ENCODE data around the gene FAM53A.
"Not testable (repeated sequence)": the region's sequence is repeated elsewhere in the genome, so short reads cannot be mapped to it uniquely, and the experiment has no call there.

Gene FAM53A

DNA sequence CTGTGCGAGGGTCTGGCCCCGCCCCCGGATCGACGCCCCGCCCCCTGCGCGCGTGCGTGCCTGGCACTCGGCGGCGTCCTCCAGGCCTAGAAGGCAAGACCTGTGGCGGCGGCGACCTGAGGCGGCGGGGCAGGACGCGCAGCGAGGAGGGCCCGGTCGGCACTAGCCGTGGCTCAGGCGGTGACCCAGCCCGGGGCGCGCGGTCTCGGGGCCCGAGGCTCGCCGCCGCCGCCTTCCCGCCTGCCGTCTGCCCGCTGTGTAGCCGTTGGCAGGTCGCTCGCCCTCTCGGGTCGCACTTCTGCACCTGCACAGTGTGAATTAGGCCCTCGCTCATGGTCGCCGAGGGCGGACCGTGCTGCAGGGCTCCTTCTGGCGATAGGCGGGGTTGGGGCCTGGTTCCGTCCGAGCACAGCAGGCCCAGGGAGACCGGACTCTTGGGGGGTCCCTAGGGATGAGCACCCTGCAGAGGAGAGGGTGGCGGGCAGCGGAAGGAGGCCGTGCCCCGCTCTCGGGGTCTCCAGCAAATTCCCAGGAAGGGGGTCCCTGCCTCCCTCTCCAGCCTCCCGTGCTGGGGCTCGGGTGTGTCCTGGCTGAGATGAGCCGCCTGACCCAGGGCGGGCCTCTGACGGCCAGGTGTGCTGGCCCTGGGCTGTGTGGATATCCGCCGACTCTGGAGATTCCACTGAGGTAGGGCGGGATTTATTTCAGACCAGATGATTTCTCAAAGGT lies 557 bp upstream of the FAM53A start:
- no peak for DNase-seq

DNA sequence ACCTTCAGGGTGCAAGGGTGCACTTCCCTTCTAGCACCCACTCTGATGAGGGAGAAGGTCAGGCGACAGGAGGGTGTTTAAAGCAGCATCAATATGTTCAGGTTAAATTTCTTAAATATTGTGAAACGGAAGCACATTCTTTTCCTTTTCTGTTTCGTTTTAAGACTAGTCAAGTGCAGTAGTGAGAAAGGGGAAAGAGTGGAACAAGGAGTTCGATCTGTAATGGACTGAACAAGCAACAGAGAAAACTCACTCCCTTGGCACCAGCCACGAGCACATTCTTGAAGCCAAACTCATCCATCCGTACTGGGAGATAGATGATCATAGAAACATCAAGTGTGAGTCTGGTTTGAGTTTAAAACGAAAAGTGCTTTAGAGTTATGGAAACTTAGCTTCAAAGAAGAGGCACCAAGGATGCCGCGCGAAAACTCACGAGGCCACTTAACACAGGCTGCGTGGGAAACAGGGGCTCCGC lies 815 bp downstream of the FAM53A start:
- DNase-seq, result no peak

DNA sequence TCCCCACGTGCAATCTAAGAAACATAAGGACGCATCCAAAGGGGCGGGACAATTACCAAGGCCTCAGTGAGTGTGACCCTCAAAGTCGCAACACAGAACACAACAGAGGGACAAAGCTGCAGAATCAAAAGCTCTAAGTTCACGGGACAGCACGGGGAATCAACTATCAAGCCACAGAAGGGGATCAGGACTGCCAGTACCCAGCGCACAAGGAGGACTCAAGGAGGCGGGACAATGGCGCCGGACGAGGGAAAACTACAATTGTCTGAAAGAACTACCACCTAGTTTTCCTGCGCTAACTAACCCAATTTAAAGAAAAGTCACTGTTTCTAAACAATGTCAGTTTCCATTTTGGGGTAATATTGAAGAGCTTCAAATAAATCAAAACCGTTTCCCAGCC lies 1.3 kb downstream of the FAM53A start:
- no peak for DNase-seq

DNA sequence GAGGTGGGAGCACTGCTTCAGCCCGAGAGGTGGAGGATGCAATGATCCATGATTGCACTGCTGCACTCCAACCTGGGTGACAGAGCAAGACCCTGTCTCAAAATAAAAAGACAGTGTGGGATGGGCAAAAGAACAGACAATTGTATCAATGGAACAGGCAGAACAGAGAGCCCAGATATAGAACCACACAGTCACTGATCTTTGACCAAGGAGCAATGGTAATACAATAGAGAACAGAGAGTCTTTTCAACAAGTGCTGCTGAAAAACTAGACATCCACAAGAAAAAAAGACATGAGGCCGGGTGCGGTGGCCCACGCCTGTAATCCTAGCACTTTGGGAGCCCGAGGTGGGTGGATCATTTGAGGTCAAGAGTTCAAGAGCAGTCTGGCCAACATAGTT lies 5.9 kb downstream of the FAM53A start:
- DNase-seq, result no peak

DNA sequence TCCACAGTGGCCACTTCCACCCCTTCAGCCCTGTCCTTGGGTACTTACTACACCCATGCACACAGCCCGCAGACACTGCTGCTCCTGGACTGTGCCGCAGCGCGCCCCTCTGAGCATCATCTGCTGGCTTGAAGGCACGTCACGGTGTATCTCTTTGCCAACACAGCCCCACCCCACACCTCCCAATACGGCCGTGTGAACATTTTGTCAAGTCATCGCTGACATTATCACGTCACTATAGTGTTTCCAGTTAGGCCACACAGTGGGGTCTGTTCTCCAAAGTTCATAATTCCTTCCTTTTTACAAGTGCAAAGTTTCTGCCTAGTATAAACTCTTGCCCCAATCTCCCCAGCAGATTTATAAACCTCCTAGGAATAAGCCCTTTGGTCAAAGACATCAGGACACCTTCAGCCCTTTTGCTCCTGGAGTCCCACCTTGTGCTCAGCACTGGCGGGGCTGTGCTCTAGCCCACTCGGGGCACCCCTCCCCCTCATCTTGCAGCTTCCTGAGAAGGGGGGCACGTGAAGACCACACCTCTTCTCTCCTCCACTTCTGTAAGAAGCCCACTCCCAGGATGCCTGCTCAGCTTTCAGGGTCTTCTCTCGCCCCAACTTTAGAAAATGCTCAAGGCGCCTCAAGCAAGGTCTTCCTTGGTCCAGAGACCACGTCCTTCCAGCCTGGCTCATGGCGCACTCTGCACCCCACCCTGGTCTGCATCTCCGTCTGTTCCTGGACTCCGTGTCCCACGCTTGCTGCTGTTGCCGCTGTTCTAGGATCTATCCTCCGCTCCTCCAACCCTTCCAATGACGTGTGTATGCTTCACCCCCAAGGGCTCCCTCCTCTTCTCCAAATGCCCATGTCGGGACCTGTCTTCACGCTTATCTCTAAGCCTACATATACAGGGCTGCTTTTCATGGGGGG lies 7.2 kb downstream of the FAM53A start:
- no peak for DNase-seq

DNA sequence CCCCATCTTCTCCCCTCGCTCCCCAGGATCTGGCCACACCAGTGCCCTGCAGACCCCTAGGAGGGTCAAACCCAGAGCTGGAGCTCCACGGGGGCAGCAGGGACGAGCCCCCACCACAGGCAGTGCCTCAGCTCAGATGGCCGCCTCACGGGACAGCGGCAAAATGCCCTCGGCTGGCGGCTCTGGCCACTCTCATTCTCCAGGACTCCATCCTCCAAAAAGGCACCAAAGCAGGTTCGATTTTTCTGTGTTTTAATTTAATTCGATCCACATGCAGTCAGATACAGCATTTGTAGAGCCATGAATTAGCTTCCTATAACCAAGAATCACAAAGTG lies 8.3 kb downstream of the FAM53A start:
- DNase-seq, result no peak

DNA sequence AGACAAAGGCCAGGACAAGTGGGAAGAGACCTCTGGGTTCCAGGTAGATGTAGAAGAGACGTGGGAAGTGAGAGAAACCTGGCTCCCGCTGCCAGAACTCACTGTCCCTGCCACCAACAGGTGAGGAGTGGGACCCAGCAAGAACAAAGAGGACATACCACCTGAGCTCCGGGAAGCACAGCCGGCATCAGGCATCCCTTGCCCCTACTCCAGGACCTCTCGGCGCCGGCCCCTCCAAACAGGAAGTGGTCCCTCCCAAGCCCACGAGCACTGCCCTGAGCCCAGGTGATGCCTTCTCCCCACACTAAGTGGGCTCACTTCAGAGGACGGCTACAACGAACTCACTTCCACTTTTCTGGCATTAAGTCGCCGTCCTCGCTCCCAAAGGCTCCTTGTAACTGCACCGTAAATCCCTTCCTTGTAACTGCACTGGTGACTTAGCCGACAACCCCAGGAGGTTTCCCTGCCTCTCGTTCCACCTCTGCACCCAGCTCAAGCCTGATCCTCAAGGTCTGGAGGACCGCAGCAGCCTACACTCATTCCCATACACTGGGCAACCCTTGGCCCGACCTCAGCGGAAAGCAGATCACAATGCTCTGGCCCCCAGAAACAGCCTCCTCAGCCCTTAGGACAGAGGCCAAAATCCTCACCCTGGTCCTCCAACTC lies 8.8 kb downstream of the FAM53A start:
- no peak for DNase-seq

DNA sequence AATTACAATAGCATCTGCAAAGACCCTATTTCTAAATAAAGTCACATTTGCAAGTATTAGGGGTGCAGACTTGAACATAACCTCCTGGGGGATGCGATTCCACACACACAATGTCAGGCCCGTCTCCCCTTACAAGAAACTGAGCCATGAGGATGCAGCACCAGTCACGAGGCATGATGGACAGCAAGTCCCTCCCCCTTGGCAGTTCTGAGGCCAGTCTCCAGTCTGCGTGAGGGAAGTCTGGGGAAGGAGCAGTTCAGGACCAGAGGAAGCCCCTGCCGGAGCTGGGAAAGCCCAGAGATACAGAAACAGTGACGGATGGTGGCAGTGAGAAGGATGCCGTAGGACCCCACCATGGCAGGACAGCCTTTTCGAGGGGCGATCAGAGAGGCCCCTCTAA lies 9.4 kb downstream of the FAM53A start:
- no peak for DNase-seq

DNA sequence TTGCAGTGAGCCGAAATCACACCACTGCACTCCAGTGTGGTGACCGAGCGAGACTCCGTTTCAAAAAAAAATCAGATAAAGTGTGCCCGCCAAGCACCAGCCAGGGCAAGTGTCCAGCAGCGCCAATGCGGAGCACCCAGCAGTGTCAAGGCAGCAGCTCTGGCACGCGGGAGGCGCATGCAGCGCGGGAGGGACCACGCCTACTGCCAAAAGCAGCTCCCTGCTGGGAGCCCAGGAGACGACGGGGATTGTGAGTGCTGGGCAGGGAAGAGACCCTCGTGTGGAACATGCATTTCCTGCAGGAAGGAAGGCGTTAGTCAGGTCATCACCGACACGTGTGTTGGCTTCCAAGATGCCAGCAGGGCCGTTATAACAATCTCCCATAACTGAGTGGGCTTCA lies 10.4 kb downstream of the FAM53A start:
- no peak for DNase-seq

DNA sequence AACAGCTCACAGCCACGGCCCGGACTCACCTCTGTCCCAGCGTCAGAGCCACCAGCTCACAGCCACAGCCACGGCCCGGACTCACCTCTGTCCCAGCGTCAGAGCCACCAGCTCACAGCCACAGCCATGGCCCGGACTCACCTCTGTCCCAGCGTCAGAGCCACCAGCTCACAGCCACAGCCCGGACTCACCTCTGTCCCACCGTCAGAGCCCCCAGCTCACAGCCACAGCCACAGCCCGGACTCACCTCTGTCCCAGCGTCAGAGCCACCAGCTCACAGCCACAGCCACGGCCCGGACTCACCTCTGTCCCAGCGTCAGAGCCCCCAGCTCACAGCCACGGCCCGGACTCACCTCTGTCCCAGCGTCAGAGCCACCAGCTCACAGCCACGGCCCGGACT lies 13.1 kb downstream of the FAM53A start:
- DNase-seq, result not testable (repeated sequence)

DNA sequence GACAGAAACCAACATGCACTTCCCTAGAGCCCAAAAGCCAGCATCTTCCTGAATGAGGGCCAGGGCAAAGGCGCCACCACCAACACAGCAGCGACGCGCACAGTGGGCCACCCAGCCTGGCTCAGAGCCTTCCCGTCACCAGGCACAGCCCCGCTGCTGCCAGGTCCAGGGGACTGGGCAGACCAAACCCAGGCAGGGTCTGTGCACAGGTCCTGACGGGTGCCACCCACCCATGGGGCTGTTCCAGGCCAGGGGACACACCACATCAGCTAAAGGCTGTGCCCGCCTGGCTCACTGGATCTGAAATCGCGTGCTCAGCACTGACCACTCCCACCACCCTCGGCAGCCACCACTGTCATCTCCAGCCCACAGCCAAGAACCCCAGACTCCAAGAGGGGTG lies 13.8 kb downstream of the FAM53A start:
- DNase-seq, result no peak

DNA sequence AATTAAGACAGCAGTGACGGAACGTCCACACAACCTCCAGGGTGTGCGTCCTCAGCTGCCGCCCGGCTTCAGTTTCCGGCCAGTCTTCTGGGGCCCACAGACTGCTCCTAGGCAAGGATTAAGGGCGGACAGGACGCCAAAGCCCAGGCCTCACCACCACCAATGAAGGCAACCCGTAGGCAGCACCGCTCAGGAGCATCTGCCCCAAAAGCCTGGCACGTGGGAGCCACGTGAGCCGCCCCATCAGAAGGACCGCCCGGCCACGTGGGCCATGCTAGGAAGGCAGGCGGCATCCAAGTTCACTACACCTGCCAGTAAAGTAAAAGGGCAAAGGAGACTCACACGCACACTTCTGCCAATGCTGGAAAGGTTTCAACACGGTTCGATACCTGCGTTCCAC lies 14.3 kb downstream of the FAM53A start:
- DNase-seq, result no peak

DNA sequence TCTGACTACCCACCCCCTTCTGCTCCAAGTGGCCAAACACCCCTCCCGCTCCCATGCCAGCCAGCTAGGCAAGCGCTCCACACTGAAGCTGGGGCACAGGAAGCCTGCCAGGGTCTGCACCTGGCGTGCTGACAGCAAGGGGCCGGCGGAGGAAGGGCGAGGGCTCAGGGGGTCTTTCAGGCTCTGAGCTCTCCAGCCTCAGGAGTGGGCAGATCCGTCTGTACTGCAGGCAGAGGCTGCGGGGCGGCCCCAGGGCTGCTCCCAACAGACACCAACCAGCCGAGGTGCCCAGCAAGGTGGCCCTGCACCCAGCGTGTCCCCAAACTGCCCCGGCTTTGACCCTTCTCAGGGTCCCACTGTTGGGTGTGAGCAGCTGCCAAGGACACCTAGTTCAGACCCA lies 14.8 kb downstream of the FAM53A start:
- no peak for DNase-seq

DNA sequence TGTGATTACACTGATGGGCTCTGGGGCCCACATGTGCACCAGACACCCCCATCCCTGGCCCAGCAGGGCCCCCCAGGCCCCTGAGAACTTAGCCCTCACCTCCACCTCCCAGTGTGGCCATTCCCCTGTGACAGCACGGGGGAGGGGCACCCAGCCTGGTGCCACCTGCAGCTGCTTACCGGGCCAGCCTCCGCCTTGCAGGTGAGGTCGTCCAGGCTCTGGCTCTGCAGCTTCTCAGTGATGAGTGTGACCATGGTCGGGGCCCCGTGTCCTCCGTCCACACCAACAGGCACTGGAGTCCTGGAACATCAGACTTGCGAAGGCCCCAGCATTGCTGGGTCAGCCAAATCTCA lies 15.6 kb downstream of the FAM53A start:
- no peak for DNase-seq

DNA sequence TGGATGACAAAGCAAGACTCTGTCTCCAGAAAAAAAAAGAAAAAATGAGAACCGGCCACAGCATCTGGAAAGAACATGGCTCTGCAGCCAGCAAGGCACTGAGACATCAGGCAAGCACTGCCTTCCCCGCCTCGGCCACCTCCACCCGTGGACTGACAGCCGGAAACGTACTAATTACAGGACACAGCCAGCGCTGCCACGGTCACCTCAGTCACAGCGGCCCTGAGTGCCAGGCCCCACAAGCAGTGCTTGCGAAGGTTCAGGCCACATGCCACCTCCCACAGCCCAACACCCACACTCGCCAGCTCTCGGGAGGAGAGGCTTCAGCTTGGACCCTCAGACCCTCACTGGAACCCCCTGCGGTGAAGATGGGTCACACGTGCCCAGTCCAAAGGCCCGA lies 16.8 kb downstream of the FAM53A start:
- DNase-seq, result no peak

DNA sequence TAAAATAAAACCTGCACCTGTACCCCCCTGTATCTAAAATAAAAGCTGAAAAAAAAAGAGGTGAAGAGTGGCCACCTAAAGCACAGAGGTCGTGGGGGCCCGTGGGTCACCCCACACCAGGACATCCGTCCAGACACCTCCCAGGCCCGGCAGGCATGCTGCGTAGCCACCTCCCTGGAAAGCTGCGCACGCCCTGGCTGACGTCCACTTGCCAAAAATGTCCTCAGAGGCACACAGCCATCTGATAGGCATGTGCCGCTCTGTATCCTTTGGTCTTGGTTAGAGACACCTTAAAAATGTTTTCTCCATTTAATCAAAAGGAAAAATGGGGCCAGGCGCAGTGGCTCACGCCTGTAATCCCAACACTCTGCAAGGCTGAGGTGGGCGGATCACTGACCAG lies 17.7 kb downstream of the FAM53A start:
- DNase-seq, result no peak

DNA sequence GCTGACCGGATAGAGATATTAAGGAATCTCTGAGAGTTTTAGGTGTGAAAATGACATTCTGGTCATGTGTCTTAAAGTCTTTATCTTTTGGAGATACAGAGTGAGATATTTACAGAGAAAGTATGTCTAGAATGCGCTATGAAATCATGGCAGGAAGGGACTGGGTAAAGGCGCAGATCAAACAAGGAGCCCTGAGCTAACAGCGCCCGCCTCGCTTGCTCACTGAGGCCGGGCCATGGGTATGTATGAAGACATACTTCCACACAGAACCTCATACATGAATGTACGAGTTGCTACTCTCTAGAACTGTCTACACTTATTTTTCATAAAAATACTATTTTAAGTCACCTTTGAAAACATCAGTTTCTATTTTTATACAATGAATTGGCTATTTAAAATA lies 20.0 kb downstream of the FAM53A start:
- DNase-seq, result no peak

DNA sequence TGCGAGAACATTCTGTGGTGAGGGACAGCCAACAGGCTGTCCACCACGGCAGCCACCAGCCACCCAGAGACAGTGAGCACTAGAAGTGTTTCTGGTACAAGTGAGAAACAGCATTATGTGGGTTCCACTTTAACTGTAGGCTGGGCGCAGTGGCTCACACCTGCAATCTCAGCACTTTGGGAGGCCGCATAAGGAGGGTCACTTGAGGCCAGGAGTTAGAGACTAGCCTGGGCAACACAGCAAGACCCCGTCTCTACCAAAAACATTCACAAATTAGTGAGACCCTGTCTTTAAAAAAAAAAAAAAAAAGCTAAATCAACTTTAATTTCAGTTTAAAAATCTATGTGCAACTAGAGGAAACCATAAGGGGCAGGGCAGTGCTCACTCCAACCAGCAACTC lies 20.6 kb downstream of the FAM53A start:
- no peak for DNase-seq

DNA sequence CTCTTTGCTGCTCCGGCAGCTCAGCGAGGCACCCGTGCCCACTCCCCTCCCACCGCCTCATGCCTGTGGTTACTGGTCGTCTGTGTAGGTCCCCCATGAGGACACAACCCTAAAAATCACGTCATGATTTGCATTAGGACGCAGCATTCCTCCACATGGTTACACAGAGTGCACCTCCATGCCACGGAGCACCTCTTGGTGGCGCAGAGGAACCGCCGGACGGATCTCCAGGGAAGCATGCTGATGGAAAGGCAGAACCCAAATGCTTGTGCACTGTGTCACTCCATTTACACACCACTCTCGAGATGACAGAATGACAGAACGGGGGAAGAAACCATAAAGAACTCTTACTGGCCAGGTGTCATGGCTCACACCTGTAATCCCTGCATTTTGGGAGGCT lies 22.4 kb downstream of the FAM53A start:
- DNase-seq, result no peak

DNA sequence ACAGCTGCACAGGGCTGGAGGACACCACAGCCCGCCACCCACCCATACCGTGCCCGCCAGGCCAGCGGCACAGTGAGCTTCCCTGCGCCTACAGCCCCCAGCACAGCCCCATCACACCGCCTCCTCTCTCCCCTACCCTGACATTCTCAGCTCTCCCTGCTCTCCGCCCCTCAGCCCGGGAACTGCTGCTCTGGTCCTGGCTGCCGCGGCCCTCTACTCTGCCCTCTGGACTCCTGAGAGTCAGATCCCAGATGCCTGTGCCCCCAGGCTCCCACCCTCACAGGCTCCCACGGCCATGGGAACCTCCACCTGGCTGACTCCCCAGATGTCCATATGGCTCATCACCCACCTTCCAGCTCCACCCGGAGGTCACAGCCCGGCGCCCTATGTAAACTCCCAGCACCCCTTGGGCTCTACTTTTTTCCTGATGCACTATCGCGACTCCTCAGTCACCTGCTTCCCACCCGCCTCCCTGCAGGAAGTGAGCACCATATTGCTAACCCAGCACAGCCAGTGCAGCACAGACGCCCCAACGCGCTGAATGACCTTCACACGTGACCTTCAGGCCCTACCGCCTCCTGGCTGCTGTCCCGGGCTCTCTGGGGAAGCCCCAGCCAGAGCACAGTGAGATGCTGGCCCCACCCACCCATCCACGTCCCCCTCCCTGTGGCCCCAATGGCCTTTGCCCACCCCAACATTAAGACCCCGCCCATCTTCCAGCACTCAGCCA lies 23.0 kb downstream of the FAM53A start:
- no peak for DNase-seq

DNA sequence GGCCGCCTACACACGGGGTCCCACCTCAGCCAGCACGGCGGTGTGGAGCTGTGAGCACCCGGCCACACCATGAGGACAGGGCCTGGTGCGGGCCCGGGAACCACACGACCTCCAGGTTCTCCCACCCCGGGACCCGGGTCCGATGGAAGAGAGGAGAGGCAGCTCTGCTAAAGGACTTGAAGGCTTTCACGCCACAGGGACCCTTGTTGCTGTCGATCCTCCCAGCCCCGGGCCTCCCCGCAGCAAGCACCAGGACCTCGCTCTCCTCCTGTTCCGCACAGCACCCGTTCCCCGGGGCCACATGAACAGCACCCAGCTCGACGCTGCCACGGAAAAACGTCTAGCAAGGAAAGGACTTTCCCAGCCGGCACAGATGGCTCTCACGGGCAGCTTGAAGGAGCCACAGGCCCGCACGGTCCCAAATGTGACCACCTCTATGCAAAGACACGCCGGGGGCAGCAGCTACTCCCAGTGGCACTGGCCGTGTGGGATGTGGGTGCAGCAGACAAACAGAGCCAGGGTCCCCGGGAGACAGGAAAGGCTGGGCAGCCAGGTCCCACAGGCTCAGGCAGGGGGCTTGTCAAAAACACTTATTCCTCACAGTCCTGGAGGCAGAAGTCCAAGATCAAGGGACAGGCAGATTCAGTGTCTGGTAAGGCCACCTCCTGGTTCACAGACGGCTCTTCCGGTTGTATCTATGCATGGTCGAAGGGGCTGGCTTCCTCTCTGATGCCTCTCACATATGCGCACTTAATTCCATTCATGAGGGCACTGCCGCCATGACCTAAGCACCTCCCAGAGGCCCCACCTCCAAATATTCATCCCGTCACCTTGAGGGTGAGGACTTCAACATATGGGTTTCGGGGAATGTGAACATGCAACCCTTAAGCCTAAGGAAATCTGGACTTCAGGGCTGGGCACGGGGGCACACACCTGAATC lies 24.7 kb downstream of the FAM53A start:
- DNase-seq, result no peak

DNA sequence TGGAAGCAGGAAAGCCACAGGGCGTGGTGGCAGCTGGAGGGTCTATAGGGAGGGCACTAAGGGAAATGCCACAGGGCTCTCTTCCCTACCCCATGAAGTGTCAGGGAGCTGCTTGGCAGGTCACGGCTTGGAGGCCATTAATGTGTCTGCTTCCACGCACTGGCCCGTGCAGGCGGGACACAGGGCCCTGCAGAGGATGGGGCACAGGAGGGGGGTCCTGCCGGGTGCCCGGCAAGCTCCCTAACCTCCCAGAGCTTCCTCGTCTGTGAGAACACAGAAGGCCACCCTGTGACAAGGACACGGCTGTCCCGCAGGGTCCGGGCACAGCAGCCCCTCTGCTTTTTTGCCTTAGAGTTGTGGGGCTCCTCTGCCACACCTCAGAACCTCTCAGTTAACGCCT lies 25.5 kb downstream of the FAM53A start:
- no peak for DNase-seq

All from NCI-H2081 (cell line).